ENCODE measurements around the gene SIK3. TPM values are rescaled to one million over a fixed set of nuclear protein-coding genes. Genes with fewer than 3 reads are reported as not detected.

SIK3 gene
- total RNA-seq, 2 experiments from 2014 or later, result 36.4 to 43.0 TPM

GRCh38 chr11:117084992-117085391, 13.2 kb downstream of the SIK3 start:
- POLR2A ChIA-PET, result no interaction called here
- Mint-ChIP-seq H3K4me1 (peaks cover 14% of the 10 kb centered on the region), H3K4me3 (no peak overlapping the region), H3K36me3 (ENCODE audit: low read depth) (peaks cover 19% of the 10 kb centered on the region), H3K9me3 (no peaks in the 10 kb centered on the region), H3K27ac (no peak overlapping the region), H3K27me3 (no peaks in the 10 kb centered on the region)
- no peak for DNase-seq
- CTCF ChIA-PET, result no interaction called here

- ChIA-PET CTCF (interaction anchor here (0.8 to 1.3 kb wide), 4 partner anchors 8 to 247 kb away, joined by 3 to 5 read pairs (median 3); no protein-coding TSS in a partner anchor), POLR2A (no interaction called here)
- Mint-ChIP-seq H3K9me3 (no peaks in the 10 kb centered on the region), H3K4me1 (peaks cover 14% of the 10 kb centered on the region), H3K27ac (no peak overlapping the region), H3K27me3 (no peaks in the 10 kb centered on the region), H3K36me3 (ENCODE audit: low read depth) (peaks cover 12% of the 10 kb centered on the region), H3K4me3 (no peak overlapping the region)
- DNase-seq, result no peak
Measured at GRCh38 chr11:117083011-117083935, 15.0 kb downstream of the SIK3 start.

- peaks cover 9% of the 10 kb centered on the region for H3K36me3 Mint-ChIP-seq (ENCODE audit: low read depth)
Measured at GRCh38 chr11:117081908-117082307, 16.3 kb downstream of the SIK3 start.

GRCh38 chr11:117080370-117080769, 17.9 kb downstream of the SIK3 start:
- no peak overlapping the region for H3K4me3 Mint-ChIP-seq
- peaks cover 12% of the 10 kb centered on the region for H3K36me3 Mint-ChIP-seq (ENCODE audit: low read depth)
- DNase-seq, result no peak
- peaks cover 25% of the 10 kb centered on the region for H3K4me1 Mint-ChIP-seq
- no peaks in the 10 kb centered on the region for H3K27me3 Mint-ChIP-seq
- H3K9me3 Mint-ChIP-seq, result no peaks in the 10 kb centered on the region
- POLR2A ChIA-PET, result interaction anchor here (1.4 kb wide), 1 partner anchor 10 kb away, joined by 5 read pairs; no protein-coding TSS in a partner anchor
- CTCF ChIA-PET, result no interaction called here
- no peak overlapping the region for H3K27ac Mint-ChIP-seq

More at GRCh38 chr11:117081908-117082307, 16.3 kb downstream of the SIK3 start:
- ChIA-PET POLR2A (no interaction called here), CTCF (no interaction called here)
- Mint-ChIP-seq H3K9me3 (no peaks in the 10 kb centered on the region), H3K27ac (no peak overlapping the region), H3K27me3 (no peaks in the 10 kb centered on the region), H3K4me3 (no peak overlapping the region), H3K4me1 (peaks cover 20% of the 10 kb centered on the region)
- DNase-seq, result no peak

- peaks cover 49% of the 10 kb centered on the region for H3K4me1 Mint-ChIP-seq
- H3K36me3 Mint-ChIP-seq (ENCODE audit: low read depth), result peaks cover 12% of the 10 kb centered on the region
- no peak overlapping the region for H3K27ac Mint-ChIP-seq
- H3K4me3 Mint-ChIP-seq, result no peak overlapping the region
- POLR2A ChIA-PET, result interaction anchor here (0.7 to 2.9 kb wide), 6 partner anchors 14 to 147 kb away, joined by 3 to 9 read pairs (median 6); partner anchors contain the start of genes PAFAH1B2 and SIK3
- DNase-seq, result no peak
- H3K27me3 Mint-ChIP-seq, result no peaks in the 10 kb centered on the region
- CTCF ChIA-PET, result interaction anchor here (0.6 to 1.6 kb wide), 6 partner anchors 18 to 1095 kb away, joined by 3 to 8 read pairs (median 3); no protein-coding TSS in a partner anchor
- no peaks in the 10 kb centered on the region for H3K9me3 Mint-ChIP-seq
Measured at GRCh38 chr11:117076941-117077691, 21.1 kb downstream of the SIK3 start.

- no peak for DNase-seq
- Mint-ChIP-seq H3K4me3 (no peak overlapping the region), H3K27me3 (no peaks in the 10 kb centered on the region), H3K4me1 (peaks cover 56% of the 10 kb centered on the region), H3K27ac (no peak overlapping the region), H3K9me3 (no peaks in the 10 kb centered on the region), H3K36me3 (ENCODE audit: low read depth) (peaks cover 3% of the 10 kb centered on the region)
- CTCF ChIA-PET, result interaction anchor here (0.7 to 1.6 kb wide), 6 partner anchors 9 to 1105 kb away, joined by 3 to 7 read pairs (median 3); no protein-coding TSS in a partner anchor
- POLR2A ChIA-PET, result interaction anchor here (1.1 kb wide), 1 partner anchor 14 kb away, joined by 3 read pairs; no protein-coding TSS in a partner anchor
Measured at GRCh38 chr11:117075186-117075585, 23.0 kb downstream of the SIK3 start.

- POLR2A ChIA-PET, result interaction anchor here (1.1 to 2.0 kb wide), 3 partner anchors 11 to 23 kb away, joined by 6 to 10 read pairs (median 8); no protein-coding TSS in a partner anchor
- no peaks in the 10 kb centered on the region for H3K27me3 Mint-ChIP-seq
- peaks cover 57% of the 10 kb centered on the region for H3K4me1 Mint-ChIP-seq
Measured at GRCh38 chr11:117074119-117074518, 24.1 kb downstream of the SIK3 start.

GRCh38 chr11:117073539-117073938, 24.7 kb downstream of the SIK3 start:
- POLR2A ChIA-PET, result interaction anchor here (0.8 to 2.0 kb wide), 6 partner anchors 10 to 62 kb away, joined by 3 to 10 read pairs (median 6); no protein-coding TSS in a partner anchor
- Mint-ChIP-seq H3K27me3 (no peaks in the 10 kb centered on the region), H3K4me1 (peaks cover 52% of the 10 kb centered on the region), H3K36me3 (ENCODE audit: low read depth) (peaks cover 3% of the 10 kb centered on the region), H3K4me3 (no peak overlapping the region), H3K27ac (peak overlapping the region; percentile 32), H3K9me3 (no peaks in the 10 kb centered on the region)
- no peak for DNase-seq
- CTCF ChIA-PET, result interaction anchor here (0.6 to 1.1 kb wide), 2 partner anchors 24 to 37 kb away, joined by 3 to 4 read pairs; partner anchors contain the start of gene SIK3

More at GRCh38 chr11:117074119-117074518, 24.1 kb downstream of the SIK3 start:
- CTCF ChIA-PET, result interaction anchor here (0.6 to 1.6 kb wide), 4 partner anchors 36 to 238 kb away, joined by 3 to 4 read pairs (median 3); no protein-coding TSS in a partner anchor
- no peaks in the 10 kb centered on the region for H3K9me3 Mint-ChIP-seq
- DNase-seq, result no peak
- H3K4me3 Mint-ChIP-seq, result no peak overlapping the region
- H3K27ac Mint-ChIP-seq, result peak overlapping the region; percentile 32
- H3K36me3 Mint-ChIP-seq (ENCODE audit: low read depth), result peaks cover 3% of the 10 kb centered on the region

GRCh38 chr11:117072517-117073461, 25.4 kb downstream of the SIK3 start:
- H3K9me3 Mint-ChIP-seq, result no peaks in the 10 kb centered on the region
- H3K36me3 Mint-ChIP-seq (ENCODE audit: low read depth), result peaks cover 3% of the 10 kb centered on the region
- no peak overlapping the region for H3K4me3 Mint-ChIP-seq
- DNase-seq, result no peak
- H3K27ac Mint-ChIP-seq, result no peak overlapping the region
- no peaks in the 10 kb centered on the region for H3K27me3 Mint-ChIP-seq
- peaks cover 48% of the 10 kb centered on the region for H3K4me1 Mint-ChIP-seq
- ChIA-PET POLR2A (interaction anchor here (0.6 to 2.0 kb wide), 7 partner anchors 10 to 62 kb away, joined by 3 to 10 read pairs (median 5); no protein-coding TSS in a partner anchor), CTCF (interaction anchor here (1.1 kb wide), 1 partner anchor 25 kb away, joined by 4 read pairs; the partner anchor contains the start of gene SIK3)

- H3K4me3 Mint-ChIP-seq, result no peak overlapping the region
- DNase-seq, result no peak
- POLR2A ChIA-PET, result no interaction called here
- H3K9me3 Mint-ChIP-seq, result no peaks in the 10 kb centered on the region
- CTCF ChIA-PET, result no interaction called here
- H3K27me3 Mint-ChIP-seq, result no peaks in the 10 kb centered on the region
- peaks cover 3% of the 10 kb centered on the region for H3K36me3 Mint-ChIP-seq (ENCODE audit: low read depth)
- H3K27ac Mint-ChIP-seq, result no peak overlapping the region
- peaks cover 40% of the 10 kb centered on the region for H3K4me1 Mint-ChIP-seq
Measured at GRCh38 chr11:117071344-117071787, 26.9 kb downstream of the SIK3 start.

GRCh38 chr11:117070016-117070415, 28.2 kb downstream of the SIK3 start:
- Mint-ChIP-seq H3K36me3 (ENCODE audit: low read depth) (no peaks in the 10 kb centered on the region), H3K4me3 (no peak overlapping the region), H3K27ac (no peak overlapping the region), H3K27me3 (no peaks in the 10 kb centered on the region), H3K4me1 (peaks cover 35% of the 10 kb centered on the region), H3K9me3 (no peaks in the 10 kb centered on the region)
- POLR2A ChIA-PET, result interaction anchor here (1.3 kb wide), 1 partner anchor 10 kb away, joined by 5 read pairs; no protein-coding TSS in a partner anchor
- no peak for DNase-seq
- CTCF ChIA-PET, result interaction anchor here (0.7 kb wide), 1 partner anchor 25 kb away, joined by 3 read pairs; no protein-coding TSS in a partner anchor
